Stimulated activated CD4-positive, alpha-beta T cell treated with anti-CD3 and anti-CD28 coated beads, Interleukin-4, amount 100 ng/mL, for 4 hours (primary cell): ENCODE measurements around the gene TRIM64.
"Not testable (repeated sequence)": the region's sequence is repeated elsewhere in the genome, so short reads cannot be mapped to it uniquely, and the experiment has no call there.

Experiments used
- DNase-seq, 2 experiments: peaks; one replicate each; pipeline ENCODE4 v3.0.0-alpha.2; 2020

The TRIM64 gene

GRCh38 chr11:89965737-89966136, at the start of gene TRIM64:
Gene TRIM64 (plus strand): TSS chr11:89966037. CDS start chr11:89968504, 2,467 bp downstream.
- DNase-seq, result not testable (repeated sequence)

- no peak for DNase-seq
These were observed 43.6 kb upstream of the TRIM64 start, which contains the start of gene TRIM49D1 for GRCh38 chr11:89922195-89922660. Gene TRIM49D1 (minus strand): TSS chr11:89922245. CDS start chr11:89917710, 4,535 bp downstream.

GRCh38 chr11:89923764-89924163, 42.1 kb upstream of the TRIM64 start, which contains the start of gene TRIM49D2:
Gene TRIM49D2 (plus strand): TSS chr11:89924064. CDS start chr11:89926762, 2,698 bp downstream.
- not testable (repeated sequence) for DNase-seq

- DNase-seq, result not testable (repeated sequence)
These were observed 5.0 kb upstream of the TRIM64 start for GRCh38 chr11:89960833-89961232.
